HUDEP-2 (cell line): ENCODE results near the gene CENPX.

Source experiments
- DNase-seq, 76 experiments: peaks; one replicate each; lab custom pipeline; 2025; ENCODE audit not compliant: unreplicated experiment in 76 of 76; lab: John Stamatoyannopoulos, UW

The CENPX gene

GRCh38 chr17:82000803-82001570, 21.7 kb downstream of the CENPX start:
- DNase-seq, result no peak

GRCh38 chr17:81999976-82000802, 22.5 kb downstream of the CENPX start:
- no peak for DNase-seq

- no peak for DNase-seq
These were observed 23.1 kb downstream of the CENPX start for GRCh38 chr17:81999587-81999975.

- no peak for DNase-seq
These were observed 23.8 kb downstream of the CENPX start for GRCh38 chr17:81998691-81999438.

GRCh38 chr17:81998212-81998611, 24.5 kb downstream of the CENPX start:
- DNase-seq, result no peak

- no peak for DNase-seq
These were observed 25.8 kb downstream of the CENPX start for GRCh38 chr17:81996757-81997441.

GRCh38 chr17:81996232-81996756, 26.4 kb downstream of the CENPX start:
- DNase-seq, result no peak

GRCh38 chr17:81995463-81996231, 27.0 kb downstream of the CENPX start:
- DNase-seq, result no peak

GRCh38 chr17:81994593-81995462, 27.9 kb downstream of the CENPX start:
- DNase-seq, result no peak

- no peak for DNase-seq
These were observed 28.7 kb downstream of the CENPX start for GRCh38 chr17:81993729-81994592.

GRCh38 chr17:81992306-81993102, 30.2 kb downstream of the CENPX start:
- no peak for DNase-seq

- DNase-seq, result peak in 73 of 76 experiments; percentile 33 to 96 (median 87)
These were observed 30.9 kb downstream of the CENPX start for GRCh38 chr17:81991684-81992305.

- no peak for DNase-seq
These were observed 31.6 kb downstream of the CENPX start for GRCh38 chr17:81990836-81991683.

GRCh38 chr17:81987161-81987770, 35.4 kb downstream of the CENPX start:
- no peak for DNase-seq

GRCh38 chr17:81986606-81987005, 36.1 kb downstream of the CENPX start:
- no peak for DNase-seq
